DMS114 treated with DMSO at 0.1 percent for 48 hours (cell line): Measurements from ENCODE around the gene PNLIPRP1.

Experiments used
- DNase-seq: peaks from one replicate; lab custom pipeline; 2025; ENCODE audit not compliant: unreplicated experiment; lab: John Stamatoyannopoulos, UW

The PNLIPRP1 gene

DNA sequence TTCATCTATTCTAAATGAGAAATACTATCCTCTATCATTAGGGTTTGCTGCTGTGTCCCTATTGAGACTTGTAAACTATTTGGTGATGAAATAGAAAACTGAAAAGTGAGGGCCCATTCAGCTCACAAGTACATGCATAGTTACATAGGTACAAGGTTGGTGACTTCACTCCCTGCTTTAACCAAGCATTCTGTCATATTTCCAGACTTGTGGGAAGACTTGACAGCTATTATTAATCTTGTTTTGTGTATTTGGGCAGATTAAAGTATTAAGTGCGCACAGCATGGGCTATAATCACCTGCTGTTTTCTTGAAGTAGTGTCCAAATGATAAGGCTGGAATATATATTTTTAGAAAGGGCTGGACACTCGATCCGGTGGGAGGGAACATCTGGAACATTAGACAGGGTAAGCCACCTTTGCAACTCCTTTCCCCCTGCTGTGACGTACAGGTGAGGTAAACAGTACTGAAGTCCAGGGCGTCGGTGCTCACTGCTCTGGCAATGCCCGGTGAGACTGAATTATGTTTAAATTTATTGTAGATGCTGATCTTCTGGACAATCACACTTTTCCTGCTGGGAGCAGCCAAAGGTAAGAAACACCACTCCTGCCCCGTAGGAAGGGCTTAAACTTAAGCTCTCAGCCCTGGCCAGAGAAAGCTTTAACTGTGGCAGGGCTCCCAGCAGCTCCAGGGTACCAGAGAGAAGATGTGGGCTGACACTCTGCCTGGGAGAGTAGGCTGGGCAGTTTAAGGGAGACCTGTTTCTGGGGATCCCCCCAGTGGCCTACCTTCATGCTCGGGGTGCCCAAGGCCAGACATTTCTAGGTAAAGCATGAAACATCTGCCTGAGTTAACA lies at the start of gene PNLIPRP1:
Gene PNLIPRP1 (plus strand): TSS at position 370 of the 855 bp plus-strand sequence. CDS start 171 bp downstream, at position 541.
- DNase-seq: no peak

DNA sequence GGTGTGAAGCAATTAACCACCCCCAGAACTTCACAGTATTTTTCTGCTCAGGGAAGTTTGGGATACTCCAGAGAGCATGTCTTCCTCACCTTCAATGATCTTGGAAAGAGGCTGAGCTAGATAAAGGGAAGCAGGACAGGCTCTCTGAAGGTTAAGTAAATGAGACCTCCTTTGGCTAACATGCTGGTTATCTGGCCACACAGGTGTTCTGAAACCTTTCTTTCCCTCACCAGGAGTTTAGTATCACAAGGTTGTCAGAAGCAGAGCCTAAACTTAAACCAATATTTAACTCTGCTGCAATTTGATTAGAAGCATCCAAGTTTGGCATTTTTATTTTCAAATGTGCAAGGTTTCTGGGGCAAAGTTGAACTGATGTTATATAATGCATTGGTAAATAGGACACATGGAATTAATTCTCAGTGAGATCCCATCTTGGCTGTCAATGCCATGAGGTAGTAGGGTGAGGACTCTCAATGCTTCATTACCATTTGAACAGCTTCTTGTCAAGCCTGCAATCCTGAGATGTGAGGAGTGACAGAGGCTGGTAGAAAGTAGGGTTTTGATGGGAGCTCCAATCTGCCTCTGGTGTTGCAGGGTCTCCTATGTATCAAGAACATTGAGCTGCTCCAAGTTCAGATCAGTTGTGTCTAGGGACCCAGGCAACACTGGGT lies 48.6 kb upstream of the PNLIPRP1 start:
- DNase-seq: no peak

- no peak for DNase-seq
Measured at GRCh38 chr10:116545122-116545521, 45.6 kb upstream of the PNLIPRP1 start.

DNA sequence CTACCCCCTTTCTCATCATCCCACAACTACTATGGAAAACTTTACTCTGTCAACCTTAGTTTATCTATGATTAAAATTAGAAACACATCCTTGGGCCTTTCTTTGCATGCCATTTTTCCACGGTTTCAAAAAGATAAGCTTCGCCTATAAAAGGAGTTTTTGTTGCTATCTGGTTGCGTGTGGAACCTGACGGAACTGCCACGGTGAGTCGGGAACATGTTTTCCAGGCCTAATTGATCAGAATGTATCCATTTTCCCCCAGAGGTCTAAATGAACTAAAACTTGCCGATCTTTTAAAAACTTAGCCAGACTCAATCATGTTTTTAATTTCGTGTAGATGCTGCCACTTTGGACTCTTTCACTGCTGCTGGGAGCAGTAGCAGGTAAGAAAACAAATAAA lies 45.0 kb upstream of the PNLIPRP1 start, which contains the start of gene PNLIP:
Gene PNLIP (plus strand): TSS at position 176 of the 400 bp plus-strand sequence. CDS start 162 bp downstream, at position 338.
- no peak for DNase-seq

DNA sequence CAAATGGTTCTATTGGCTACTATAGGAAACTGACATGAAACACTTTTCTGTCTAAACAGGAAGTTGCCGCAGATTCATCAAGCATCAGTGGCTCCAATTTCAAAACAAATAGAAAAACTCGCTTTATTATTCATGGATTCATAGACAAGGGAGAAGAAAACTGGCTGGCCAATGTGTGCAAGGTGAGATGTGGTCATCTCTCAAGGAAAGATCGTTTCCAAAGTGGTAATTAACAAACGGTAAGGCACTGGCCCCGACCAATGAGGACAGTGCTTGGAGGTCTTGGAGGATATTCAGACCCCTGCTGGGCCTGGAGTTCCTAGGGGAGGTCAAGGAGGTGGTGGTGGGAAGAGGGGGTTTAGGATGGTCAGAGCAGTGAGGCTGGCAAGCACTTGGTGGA lies 42.5 kb upstream of the PNLIPRP1 start:
- no peak for DNase-seq

DNA sequence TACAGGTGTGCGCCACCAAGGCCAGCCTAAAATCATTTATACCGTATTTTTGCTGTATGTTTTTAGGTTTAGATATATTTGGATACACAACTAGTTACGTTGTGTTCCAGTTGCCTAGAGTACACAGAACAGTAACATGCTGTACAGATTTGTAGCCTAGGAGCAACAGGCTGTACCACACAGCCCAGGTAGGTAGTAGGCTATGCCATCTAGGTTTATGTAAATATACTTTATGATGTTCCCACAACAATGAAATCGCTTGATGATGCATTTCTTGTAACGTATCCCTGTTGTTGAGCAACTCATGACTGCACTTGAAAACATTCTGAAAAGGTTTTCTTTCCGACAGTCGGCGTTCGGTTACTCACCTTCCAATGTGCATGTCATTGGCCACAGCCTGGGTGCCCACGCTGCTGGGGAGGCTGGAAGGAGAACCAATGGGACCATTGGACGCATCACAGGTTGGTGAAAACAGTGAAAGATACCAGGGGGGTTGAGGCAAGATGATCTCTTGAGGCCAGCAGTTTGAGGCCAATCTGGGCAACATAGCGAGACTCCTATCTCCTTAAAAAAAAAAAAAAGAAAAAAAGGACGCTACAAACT lies 37.3 kb upstream of the PNLIPRP1 start:
- DNase-seq: no peak

DNA sequence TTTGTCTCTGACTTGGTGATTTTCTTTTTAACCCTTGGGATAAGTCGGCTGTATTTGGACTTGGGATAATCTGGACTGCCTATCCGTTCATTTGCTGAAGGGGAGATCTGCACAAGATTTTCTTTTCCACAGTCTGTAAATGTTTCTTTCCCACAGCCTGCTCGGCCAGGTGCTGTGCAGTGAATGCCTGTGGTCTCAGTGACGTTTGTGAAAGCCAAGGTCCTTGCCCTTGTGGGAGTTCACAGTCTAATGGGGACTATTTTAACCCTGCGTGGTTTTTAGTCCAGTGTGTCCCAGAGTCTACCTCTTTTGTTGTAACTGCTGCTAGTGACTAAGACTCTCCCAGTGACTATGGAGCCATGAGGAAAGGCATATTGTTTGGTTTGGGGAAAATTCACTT lies 36.1 kb upstream of the PNLIPRP1 start:
- no peak for DNase-seq

- DNase-seq: no peak
Measured at GRCh38 chr10:116555880-116556279, 34.9 kb upstream of the PNLIPRP1 start.

GRCh38 chr10:116557305-116557880 lies 33.4 kb upstream of the PNLIPRP1 start:
- no peak for DNase-seq

- no peak for DNase-seq
Measured at GRCh38 chr10:116565534-116565933, 25.2 kb upstream of the PNLIPRP1 start.

- DNase-seq: no peak
Measured at GRCh38 chr10:116566932-116567331, 23.8 kb upstream of the PNLIPRP1 start.

DNA sequence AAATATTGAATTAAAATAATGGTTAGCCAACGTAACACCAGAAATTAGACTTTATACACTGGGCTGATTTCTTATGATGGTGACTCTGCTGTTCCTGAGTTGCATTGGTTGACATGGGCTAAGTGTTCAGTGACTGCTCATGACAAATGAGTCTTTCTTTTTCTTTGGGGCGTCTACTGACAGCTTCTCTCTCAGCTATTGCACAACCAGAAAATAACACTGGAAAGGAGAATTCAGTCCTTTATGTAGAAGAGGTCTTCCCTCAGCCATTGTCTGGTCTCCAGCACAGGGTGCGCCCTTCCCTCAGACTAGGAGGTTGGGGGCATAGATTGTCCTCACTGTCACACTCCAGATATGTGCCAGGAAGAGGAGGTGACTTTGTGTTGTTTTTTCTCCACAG lies 23.4 kb upstream of the PNLIPRP1 start:
- no peak for DNase-seq

DNA sequence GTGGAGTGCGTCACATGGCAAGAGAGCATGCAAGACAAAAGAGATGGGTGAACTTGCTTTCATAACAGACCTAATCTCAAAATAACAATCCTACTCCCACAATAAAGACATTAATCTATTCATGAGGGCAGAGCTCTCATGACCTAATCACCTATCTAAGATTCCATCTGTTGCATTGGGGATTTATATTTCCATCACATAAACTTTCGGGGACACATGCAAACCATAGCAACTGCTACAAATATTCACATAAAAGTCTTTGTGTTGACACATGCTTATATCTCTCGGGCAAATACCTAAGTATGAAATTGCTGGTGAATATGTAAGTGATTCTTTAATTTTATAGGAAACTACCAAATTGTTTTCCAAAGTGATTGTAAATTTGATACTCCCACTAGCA lies 16.0 kb upstream of the PNLIPRP1 start:
- no peak for DNase-seq

DNA sequence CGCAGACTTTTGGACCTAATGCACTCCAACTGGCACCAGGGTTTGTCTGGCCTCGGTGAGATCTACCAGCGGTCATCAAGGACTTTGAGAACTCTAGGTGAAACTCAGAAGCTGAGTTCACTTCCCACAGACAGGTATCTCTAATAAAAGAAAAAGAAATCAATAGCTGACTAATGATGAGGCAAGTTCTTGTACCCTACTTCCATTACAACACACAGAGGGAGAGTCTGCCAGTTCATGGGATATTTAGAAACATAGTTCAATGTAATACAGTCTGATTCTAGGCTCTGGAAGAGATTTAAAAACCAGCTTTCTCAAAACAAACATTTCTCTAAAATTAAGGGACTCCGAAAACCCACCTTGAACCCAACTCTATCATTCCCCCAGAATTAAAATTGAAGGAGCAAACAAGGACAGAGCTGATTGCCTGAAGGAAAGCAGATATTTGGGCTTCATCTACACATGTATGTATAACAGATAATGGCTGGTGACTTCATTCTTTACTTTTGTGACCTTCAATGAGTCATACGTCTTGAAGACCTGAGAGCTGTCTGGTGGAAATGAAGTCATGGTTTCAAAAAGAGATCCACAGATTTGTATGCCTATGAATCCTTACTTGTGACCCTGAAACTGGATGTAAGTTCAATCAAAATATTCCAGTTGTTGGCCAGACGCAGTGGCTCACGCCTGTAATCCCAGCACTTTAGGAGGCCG lies 2.7 kb upstream of the PNLIPRP1 start:
- DNase-seq: no peak

DNA sequence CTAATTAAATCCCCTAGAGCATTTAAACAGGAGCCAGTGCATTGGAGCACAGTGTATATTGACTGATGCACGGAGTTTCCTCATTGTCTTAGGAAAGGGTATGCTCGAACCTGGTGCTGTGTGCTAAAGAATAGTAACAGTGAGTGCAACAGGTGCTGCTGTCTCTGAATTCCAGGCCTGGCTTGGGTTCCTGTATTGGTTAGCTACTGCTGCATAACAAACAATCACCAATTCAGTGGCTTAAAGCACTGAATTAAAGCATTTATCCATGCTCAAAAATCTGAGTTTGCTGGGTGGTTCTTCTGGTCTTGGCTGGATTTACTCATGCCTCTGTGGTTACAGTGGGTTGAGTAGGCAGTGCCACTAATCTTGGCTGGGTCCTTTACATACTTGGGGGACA lies 1.8 kb upstream of the PNLIPRP1 start:
- no peak for DNase-seq

DNA sequence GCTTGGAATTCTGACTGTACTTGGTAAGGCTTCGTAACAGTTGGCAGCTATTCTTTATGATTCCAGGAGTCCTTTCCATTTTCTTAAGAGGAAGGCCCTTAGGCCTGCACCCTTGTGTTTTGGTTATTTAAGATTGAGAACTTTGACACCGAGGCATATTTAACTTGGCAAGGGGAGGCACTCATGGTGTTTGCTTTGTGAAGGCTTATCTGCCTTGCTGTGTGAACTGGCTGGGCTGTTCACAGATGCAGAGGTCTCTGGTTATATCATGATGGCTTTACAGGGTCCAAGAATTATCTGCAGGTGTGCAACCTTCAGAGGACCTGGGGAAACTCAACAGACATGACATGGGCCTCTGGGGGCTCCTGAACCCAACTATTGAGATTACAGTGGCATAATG lies 833 bp upstream of the PNLIPRP1 start:
- no peak for DNase-seq

DNA sequence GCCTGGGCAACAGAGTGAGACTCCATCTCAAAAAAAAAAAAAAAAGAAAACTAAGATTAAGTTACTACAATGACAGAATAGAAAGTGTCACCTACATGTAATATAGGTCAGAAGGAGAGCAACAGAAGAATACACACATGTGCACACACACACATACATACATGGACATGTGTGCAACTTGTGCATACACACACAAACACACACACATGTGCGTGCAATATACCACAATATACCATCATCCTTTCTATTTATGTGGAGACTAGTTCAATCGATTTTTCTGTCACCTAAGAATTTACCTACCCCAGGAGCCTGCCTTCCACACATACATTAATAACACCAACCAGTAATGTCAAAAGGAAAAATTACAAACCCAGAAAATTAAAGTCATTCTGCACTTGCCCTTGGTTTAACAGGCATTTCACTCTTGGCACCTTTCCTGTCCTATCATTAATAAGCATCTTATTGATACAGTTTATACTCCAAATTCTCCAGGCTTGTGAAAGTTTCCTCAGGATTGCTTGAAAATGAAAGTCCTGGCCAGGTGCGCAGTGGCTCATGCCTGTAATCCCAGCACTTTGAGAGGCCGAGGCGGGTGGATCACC lies 2.5 kb downstream of the PNLIPRP1 start:
- DNase-seq: no peak

- no peak for DNase-seq
Measured at GRCh38 chr10:116594525-116595035, 3.8 kb downstream of the PNLIPRP1 start.

GRCh38 chr10:116596062-116596461 lies 5.3 kb downstream of the PNLIPRP1 start:
- DNase-seq: no peak

DNA sequence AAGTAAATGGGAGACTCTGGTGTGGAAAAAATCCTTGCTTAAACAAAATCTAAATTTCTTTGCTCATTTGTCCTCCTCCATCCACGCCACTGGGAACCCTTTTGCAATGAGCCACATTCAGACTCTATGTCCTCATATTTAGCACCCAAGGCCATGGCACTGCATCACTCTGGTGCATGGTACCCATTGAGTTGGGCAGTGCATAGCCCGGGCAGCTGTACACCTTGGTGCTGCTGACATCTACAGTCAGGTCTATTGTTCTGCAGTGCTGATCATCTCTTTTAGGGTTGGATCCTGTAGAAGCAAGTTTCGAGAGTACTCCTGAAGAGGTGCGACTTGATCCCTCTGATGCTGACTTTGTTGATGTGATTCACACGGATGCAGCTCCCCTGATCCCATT lies 6.8 kb downstream of the PNLIPRP1 start:
- DNase-seq: no peak
